ENCODE results near the gene PTBP2.

The PTBP2 gene

GRCh38 chr1:96721053-96721415 is 550 bp upstream of the PTBP2 start:
- TF ChIP-seq, protein P1, sequence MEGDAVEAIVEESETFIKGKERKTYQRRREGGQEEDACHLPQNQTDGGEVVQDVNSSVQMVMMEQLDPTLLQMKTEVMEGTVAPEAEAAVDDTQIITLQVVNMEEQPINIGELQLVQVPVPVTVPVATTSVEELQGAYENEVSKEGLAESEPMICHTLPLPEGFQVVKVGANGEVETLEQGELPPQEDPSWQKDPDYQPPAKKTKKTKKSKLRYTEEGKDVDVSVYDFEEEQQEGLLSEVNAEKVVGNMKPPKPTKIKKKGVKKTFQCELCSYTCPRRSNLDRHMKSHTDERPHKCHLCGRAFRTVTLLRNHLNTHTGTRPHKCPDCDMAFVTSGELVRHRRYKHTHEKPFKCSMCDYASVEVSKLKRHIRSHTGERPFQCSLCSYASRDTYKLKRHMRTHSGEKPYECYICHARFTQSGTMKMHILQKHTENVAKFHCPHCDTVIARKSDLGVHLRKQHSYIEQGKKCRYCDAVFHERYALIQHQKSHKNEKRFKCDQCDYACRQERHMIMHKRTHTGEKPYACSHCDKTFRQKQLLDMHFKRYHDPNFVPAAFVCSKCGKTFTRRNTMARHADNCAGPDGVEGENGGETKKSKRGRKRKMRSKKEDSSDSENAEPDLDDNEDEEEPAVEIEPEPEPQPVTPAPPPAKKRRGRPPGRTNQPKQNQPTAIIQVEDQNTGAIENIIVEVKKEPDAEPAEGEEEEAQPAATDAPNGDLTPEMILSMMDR (conservative IDR thresholded peaks at IDR 0.05; ENCODE audit: low read length) = no peak
- no peak for TF ChIP-seq EZH2phosphoT487 (IDR thresholded peaks at IDR 0.05; ENCODE audit: borderline replicate concordance)
- peak overlapping the region; percentile 98 for H3K9ac ChIP-seq (ENCODE audit: low read depth, low read length, poor library complexity, severe bottlenecking)
- H3K9me3 ChIP-seq (ENCODE audit: insufficient read depth, low read depth, low read length) = no peaks in the 10 kb centered on the region
- peaks cover 44% of the 10 kb centered on the region for H3K79me2 ChIP-seq (ENCODE audit: insufficient read depth, low read length)
- H3K4me3 ChIP-seq (ENCODE audit: low read length, poor library complexity, severe bottlenecking) = peak overlapping the region; percentile 100
- H3K4me1 ChIP-seq (ENCODE audit: insufficient read depth, low read length, poor library complexity, severe bottlenecking) = peaks cover 17% of the 10 kb centered on the region
- peak overlapping the region; percentile 97 for H2AFZ ChIP-seq (ENCODE audit: low read length)
- no peaks in the 10 kb centered on the region for H3K9me2 ChIP-seq (replicated peaks; ENCODE audit: low read depth, low read length)
- peak overlapping the region; percentile 76 for H3K4me2 ChIP-seq (ENCODE audit: low read depth, low read length, poor library complexity, severe bottlenecking)
- no peaks in the 10 kb centered on the region for H3F3A ChIP-seq (ENCODE audit: low read depth)
- H3K27me3 ChIP-seq (ENCODE audit: insufficient read depth, low read length, poor library complexity, severe bottlenecking) = peaks cover 4% of the 10 kb centered on the region
- H4K20me1 ChIP-seq (ENCODE audit: insufficient read depth, low read length, poor library complexity, severe bottlenecking) = peaks cover 35% of the 10 kb centered on the region
- H3K36me3 ChIP-seq (ENCODE audit: insufficient read depth, low read length) = 0 out of 2 replicates have a peak, but pooled peaks cover 3% of the 10 kb centered on the region

DNA sequence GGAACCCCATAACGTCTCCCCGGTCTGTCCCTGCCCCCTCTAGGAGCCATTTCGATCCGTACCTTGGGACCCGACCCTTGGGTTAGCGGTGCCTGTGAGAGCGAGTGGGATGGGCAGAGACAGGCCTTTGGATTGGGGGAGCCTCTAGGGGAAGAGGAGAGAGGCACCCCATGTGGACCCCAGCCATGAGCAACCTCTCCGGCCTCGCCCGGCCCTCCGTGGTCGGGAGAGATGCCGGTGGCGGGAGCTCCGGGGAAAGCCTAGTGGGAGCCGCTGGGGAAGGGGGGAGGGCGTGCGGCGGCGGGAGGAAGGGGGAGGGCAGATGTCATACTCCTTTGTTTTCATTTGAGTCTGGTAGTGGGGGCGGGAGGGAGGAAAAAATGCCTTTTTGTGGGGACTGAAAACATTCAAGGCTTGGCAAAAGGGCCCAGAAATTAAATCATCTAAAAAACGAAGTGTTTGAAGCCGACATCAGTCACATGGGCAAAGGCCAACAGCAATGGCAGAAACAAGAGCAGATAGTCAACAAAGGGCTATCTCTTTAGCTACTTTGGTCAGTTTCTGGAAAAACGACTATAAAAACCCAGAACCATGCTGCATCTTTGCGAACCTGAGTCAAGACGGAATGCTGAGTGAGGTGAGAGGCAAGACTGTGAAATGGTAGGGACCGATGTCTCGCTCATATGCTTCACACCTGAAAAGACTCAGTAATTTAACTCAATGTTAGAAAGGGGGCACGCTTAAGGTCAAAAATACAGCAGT is 758 bp downstream of the PTBP2 start:
- Histone ChIP-seq H3K36me3 (ENCODE audit: insufficient read depth, low read length) (0 out of 2 replicates have a peak, but pooled peaks cover 3% of the 10 kb centered on the region), H3K4me2 (ENCODE audit: low read depth, low read length, poor library complexity, severe bottlenecking) (peak overlapping the region; percentile 97), H3F3A (ENCODE audit: low read depth) (no peaks in the 10 kb centered on the region), H4K20me1 (ENCODE audit: insufficient read depth, low read length, poor library complexity, severe bottlenecking) (peaks cover 47% of the 10 kb centered on the region), H3K9me3 (ENCODE audit: insufficient read depth, low read depth, low read length) (no peaks in the 10 kb centered on the region), H3K9me2 (replicated peaks; ENCODE audit: low read depth, low read length) (no peaks in the 10 kb centered on the region), H3K9ac (ENCODE audit: low read depth, low read length, poor library complexity, severe bottlenecking) (peak overlapping the region; percentile 98), H3K4me3 (ENCODE audit: low read length, poor library complexity, severe bottlenecking) (peak overlapping the region; percentile 100), H3K79me2 (ENCODE audit: insufficient read depth, low read length) (peaks cover 57% of the 10 kb centered on the region), H3K4me1 (ENCODE audit: insufficient read depth, low read length, poor library complexity, severe bottlenecking) (peaks cover 25% of the 10 kb centered on the region), H3K27me3 (ENCODE audit: insufficient read depth, low read length, poor library complexity, severe bottlenecking) (peaks cover 4% of the 10 kb centered on the region), H2AFZ (ENCODE audit: low read length) (peak overlapping the region; percentile 99)
- TF ChIP-seq, protein P1 (conservative IDR thresholded peaks at IDR 0.05; ENCODE audit: low read length) = no peak
- no peak for TF ChIP-seq EZH2phosphoT487 (IDR thresholded peaks at IDR 0.05; ENCODE audit: borderline replicate concordance)

DNA sequence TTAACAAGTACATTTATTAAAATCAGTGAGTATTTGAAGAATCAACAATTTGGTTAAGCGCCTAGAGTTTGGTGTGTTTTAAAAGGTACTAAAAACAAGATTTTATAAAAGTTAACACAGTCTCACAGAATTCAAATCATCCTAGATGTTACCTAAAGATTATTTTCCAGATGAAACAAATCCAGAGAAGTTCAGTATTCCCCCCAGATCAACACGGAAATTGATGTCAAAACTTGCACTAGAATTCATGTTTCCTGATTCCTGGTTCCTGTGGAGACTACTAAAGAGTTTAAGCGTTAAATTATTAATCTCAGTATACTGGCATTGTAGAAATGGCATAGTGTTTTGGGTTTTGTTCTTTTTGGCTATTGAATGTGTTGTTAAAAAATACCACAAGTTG is 1.4 kb downstream of the PTBP2 start:
- Histone ChIP-seq H3K4me3 (ENCODE audit: low read length, poor library complexity, severe bottlenecking) (peak overlapping the region; percentile 100), H4K20me1 (ENCODE audit: insufficient read depth, low read length, poor library complexity, severe bottlenecking) (peaks cover 54% of the 10 kb centered on the region), H3F3A (ENCODE audit: low read depth) (no peaks in the 10 kb centered on the region), H3K9me3 (ENCODE audit: insufficient read depth, low read depth, low read length) (no peaks in the 10 kb centered on the region), H3K4me1 (ENCODE audit: insufficient read depth, low read length, poor library complexity, severe bottlenecking) (peaks cover 28% of the 10 kb centered on the region), H3K36me3 (ENCODE audit: insufficient read depth, low read length) (0 out of 2 replicates have a peak, but pooled peaks cover 3% of the 10 kb centered on the region), H3K27me3 (ENCODE audit: insufficient read depth, low read length, poor library complexity, severe bottlenecking) (peaks cover 4% of the 10 kb centered on the region), H3K9ac (ENCODE audit: low read depth, low read length, poor library complexity, severe bottlenecking) (peak overlapping the region; percentile 98), H3K79me2 (ENCODE audit: insufficient read depth, low read length) (peaks cover 63% of the 10 kb centered on the region), H3K9me2 (replicated peaks; ENCODE audit: low read depth, low read length) (no peaks in the 10 kb centered on the region), H3K4me2 (ENCODE audit: low read depth, low read length, poor library complexity, severe bottlenecking) (peak overlapping the region; percentile 97), H2AFZ (ENCODE audit: low read length) (no peak overlapping the region)
- TF ChIP-seq, protein P1 (conservative IDR thresholded peaks at IDR 0.05; ENCODE audit: low read length) = no peak
- TF ChIP-seq EZH2phosphoT487 (IDR thresholded peaks at IDR 0.05; ENCODE audit: borderline replicate concordance) = no peak

Data from Loucy (cell line).